NCI-H748 (cell line): ENCODE measurements around the gene ATP5F1E.
"Not testable (repeated sequence)": the region's sequence is repeated elsewhere in the genome, so short reads cannot be mapped to it uniquely, and the experiment has no call there.

ENCODE experiments used
- DNase-seq: peaks from one replicate; lab custom pipeline; 2025; ENCODE audit not compliant: unreplicated experiment; lab: John Stamatoyannopoulos, UW

The ATP5F1E gene

GRCh38 chr20:58992911-58993310 is 39.2 kb downstream of the ATP5F1E start:
- DNase-seq, result no peak

- DNase-seq, result no peak
Observed at GRCh38 chr20:58991715-58992114, 40.4 kb downstream of the ATP5F1E start.

GRCh38 chr20:58990651-58991445 is 41.3 kb downstream of the ATP5F1E start:
- no peak for DNase-seq

GRCh38 chr20:58989196-58989595 is 42.9 kb downstream of the ATP5F1E start:
- DNase-seq, result no peak

- DNase-seq, result no peak
Observed at GRCh38 chr20:58988565-58988882, 43.6 kb downstream of the ATP5F1E start.

GRCh38 chr20:58987790-58988564 is 44.2 kb downstream of the ATP5F1E start:
- DNase-seq, result no peak

GRCh38 chr20:58986968-58987517 is 45.1 kb downstream of the ATP5F1E start:
- no peak for DNase-seq

- no peak for DNase-seq
Observed at GRCh38 chr20:58986286-58986967, 45.7 kb downstream of the ATP5F1E start.

GRCh38 chr20:58985656-58986055 is 46.5 kb downstream of the ATP5F1E start:
- no peak for DNase-seq

GRCh38 chr20:58984691-58985090 is 47.4 kb downstream of the ATP5F1E start:
- DNase-seq, result no peak

- not testable (repeated sequence) for DNase-seq
Observed at GRCh38 chr20:58983115-58983468, 49.0 kb downstream of the ATP5F1E start.

GRCh38 chr20:58982406-58983114 is 49.6 kb downstream of the ATP5F1E start:
- DNase-seq, result no peak

- peak; percentile 24 for DNase-seq
Observed at GRCh38 chr20:58981628-58982364, 50.3 kb downstream of the ATP5F1E start.

GRCh38 chr20:58980711-58981627 is 51.2 kb downstream of the ATP5F1E start, which contains the start of gene NELFCD:
NELFCD (plus strand) TSS chr20:58981256; CDS start chr20:58981310, 54 bp downstream.
- peak; percentile 86 for DNase-seq

GRCh38 chr20:58978351-58979190 is 53.6 kb downstream of the ATP5F1E start:
- DNase-seq, result no peak

GRCh38 chr20:58976061-58976730 is 55.9 kb downstream of the ATP5F1E start:
- DNase-seq, result no peak
